SU-DHL-6 (cell line): ENCODE results near the gene FJX1.

Source experiments
- EZH2phosphoT487 ChIP-seq: fragments of 200-600 bp; sonication (generic), shearing (Covaris generic); conservative IDR thresholded peaks from 2 replicates; pipeline ENCODE4 v1.6.1; 2018; ENCODE audit warnings: mild to moderate bottlenecking, antibody characterized with exemption, low read length, moderate library complexity, mixed read lengths
- TF ChIP-seq, protein P1 (sequence below): fragments of 200-600 bp; sonication (generic); IDR thresholded peaks from one replicate; pipeline ENCODE4 v1.5.1; 2017; ENCODE audit warnings: antibody characterized with exemption, mild to moderate bottlenecking, low read length, moderate library complexity; ENCODE audit not compliant: insufficient read depth, poor library complexity, severe bottlenecking

DNA sequence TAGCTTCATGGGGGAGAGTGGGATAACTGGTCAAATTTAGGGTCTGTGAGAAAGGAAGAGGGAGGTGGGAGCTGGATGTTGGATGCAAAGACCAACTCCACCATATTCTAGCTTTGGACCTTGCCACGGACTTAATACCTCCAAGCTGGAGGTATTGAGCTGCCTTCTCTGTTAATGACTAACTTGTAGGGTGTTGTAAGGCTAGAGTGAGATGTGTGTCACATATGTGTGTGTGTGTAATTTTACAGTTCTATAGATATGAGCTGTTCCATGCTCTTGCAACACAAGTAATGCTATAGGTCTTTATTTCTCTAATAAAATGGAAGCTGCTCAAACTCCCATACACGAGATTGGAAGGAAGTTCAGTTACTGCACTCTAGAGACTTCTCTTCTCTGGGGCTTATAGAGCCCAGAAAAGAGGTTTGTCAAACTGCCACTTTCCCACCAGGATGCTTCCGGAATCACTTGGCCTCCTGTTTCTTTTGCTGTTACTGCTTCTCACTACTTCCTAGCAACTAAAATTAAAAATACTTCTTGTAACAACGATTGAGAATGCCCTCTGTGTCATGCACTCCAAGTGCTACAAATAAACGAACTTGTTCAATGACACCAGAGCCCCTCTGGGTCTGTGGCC is 16.0 kb upstream of the FJX1 start:
- TF ChIP-seq, protein P1, sequence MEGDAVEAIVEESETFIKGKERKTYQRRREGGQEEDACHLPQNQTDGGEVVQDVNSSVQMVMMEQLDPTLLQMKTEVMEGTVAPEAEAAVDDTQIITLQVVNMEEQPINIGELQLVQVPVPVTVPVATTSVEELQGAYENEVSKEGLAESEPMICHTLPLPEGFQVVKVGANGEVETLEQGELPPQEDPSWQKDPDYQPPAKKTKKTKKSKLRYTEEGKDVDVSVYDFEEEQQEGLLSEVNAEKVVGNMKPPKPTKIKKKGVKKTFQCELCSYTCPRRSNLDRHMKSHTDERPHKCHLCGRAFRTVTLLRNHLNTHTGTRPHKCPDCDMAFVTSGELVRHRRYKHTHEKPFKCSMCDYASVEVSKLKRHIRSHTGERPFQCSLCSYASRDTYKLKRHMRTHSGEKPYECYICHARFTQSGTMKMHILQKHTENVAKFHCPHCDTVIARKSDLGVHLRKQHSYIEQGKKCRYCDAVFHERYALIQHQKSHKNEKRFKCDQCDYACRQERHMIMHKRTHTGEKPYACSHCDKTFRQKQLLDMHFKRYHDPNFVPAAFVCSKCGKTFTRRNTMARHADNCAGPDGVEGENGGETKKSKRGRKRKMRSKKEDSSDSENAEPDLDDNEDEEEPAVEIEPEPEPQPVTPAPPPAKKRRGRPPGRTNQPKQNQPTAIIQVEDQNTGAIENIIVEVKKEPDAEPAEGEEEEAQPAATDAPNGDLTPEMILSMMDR = no peak
- no peak for TF ChIP-seq EZH2phosphoT487
